RWPE2 (cell line): ENCODE measurements around the gene RAPGEF4.

Experiments used
- ATAC-seq: fragments of 200-7000 bp; cut with Tn5 transposase; 3 replicates; pipeline ENCODE4 v1.9.1; 2021; ENCODE audit warnings: low read depth
- DNase-seq: peaks from one replicate; pipeline ENCODE4 v3.0.0-alpha.2; 2020; ENCODE audit warnings: low spot score
- H3K27ac ChIP-seq: fragments of 450-650 bp; 2 replicates; pipeline ENCODE4 v1.5.1; 2017; ENCODE audit warnings: mild to moderate bottlenecking; ENCODE audit not compliant: poor library complexity, severe bottlenecking
- H3K27me3 ChIP-seq: fragments of 250-450 bp; sonication (Bioruptor Pico); 2 replicates; pipeline ENCODE4 v1.5.1; 2021; ENCODE audit warnings: mild to moderate bottlenecking, moderate library complexity; ENCODE audit not compliant: insufficient read depth, poor library complexity, severe bottlenecking
- H3K36me3 ChIP-seq: fragments of 250-450 bp; sonication (Bioruptor Pico); 2 replicates; pipeline ENCODE4 v1.5.1; 2020; ENCODE audit warnings: low read depth, mild to moderate bottlenecking, moderate library complexity
- H3K4me1 ChIP-seq: fragments of 250-450 bp; sonication (Bioruptor Pico); 2 replicates; pipeline ENCODE4 v1.5.1; 2021; ENCODE audit warnings: mild to moderate bottlenecking, moderate library complexity; ENCODE audit not compliant: insufficient read depth, poor library complexity, severe bottlenecking
- H3K4me3 ChIP-seq: fragments of 250-450 bp; sonication (Bioruptor Pico); 2 replicates; pipeline ENCODE4 v1.5.1; 2021; ENCODE audit warnings: mild to moderate bottlenecking, moderate library complexity; ENCODE audit not compliant: severe bottlenecking
- H3K9me3 ChIP-seq: fragments of 250-450 bp; sonication (Bioruptor Pico); 2 replicates; pipeline ENCODE4 v1.5.1; 2021; ENCODE audit warnings: mild to moderate bottlenecking, moderate library complexity; ENCODE audit not compliant: severe bottlenecking
- TF ChIP-seq, protein P1 (sequence below): fragments of 450-650 bp; IDR thresholded peaks from one replicate; pipeline ENCODE4 v1.5.1; 2017; ENCODE audit warnings: mild to moderate bottlenecking, moderate library complexity; ENCODE audit not compliant: poor library complexity, severe bottlenecking

RAPGEF4 gene

DNA sequence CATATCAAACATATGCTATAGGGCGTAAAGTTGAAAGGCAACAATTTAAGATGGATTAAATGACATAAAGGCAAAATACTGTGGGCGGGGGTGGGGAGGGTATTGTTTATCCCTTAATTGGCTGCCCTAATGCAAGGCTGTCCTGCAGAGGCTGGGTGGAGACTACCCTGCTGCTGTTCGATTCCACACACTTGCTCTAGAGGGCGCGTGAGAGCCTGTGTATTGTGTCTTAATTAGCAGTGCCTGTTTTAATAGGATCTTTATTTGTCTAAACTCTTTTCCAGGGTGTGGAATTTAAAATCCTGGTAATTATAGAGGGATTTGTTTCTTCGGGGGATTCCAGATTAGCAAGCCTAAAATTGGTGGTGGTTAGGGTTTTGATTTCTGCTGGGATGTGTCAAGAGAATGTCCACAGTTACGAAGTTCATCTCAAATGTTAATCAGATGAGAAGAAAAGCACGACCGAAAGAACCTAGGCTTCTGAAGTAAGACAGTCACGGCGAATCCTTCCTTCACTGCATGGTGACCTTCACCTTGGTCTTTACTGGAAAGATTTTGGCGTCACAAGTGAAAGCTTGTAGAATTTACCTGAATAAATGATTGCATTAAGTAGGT lies 236.5 kb downstream of the RAPGEF4 start:
- TF ChIP-seq, protein P1, sequence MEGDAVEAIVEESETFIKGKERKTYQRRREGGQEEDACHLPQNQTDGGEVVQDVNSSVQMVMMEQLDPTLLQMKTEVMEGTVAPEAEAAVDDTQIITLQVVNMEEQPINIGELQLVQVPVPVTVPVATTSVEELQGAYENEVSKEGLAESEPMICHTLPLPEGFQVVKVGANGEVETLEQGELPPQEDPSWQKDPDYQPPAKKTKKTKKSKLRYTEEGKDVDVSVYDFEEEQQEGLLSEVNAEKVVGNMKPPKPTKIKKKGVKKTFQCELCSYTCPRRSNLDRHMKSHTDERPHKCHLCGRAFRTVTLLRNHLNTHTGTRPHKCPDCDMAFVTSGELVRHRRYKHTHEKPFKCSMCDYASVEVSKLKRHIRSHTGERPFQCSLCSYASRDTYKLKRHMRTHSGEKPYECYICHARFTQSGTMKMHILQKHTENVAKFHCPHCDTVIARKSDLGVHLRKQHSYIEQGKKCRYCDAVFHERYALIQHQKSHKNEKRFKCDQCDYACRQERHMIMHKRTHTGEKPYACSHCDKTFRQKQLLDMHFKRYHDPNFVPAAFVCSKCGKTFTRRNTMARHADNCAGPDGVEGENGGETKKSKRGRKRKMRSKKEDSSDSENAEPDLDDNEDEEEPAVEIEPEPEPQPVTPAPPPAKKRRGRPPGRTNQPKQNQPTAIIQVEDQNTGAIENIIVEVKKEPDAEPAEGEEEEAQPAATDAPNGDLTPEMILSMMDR, result peak; percentile 94
- no peak for DNase-seq
- ATAC-seq, result peak; percentile 81
- H3K4me1 ChIP-seq, result no peaks in the 10 kb centered on the region
- no peaks in the 10 kb centered on the region for H3K27me3 ChIP-seq
- H3K27ac ChIP-seq, result no peak overlapping the region
- no peaks in the 10 kb centered on the region for H3K36me3 ChIP-seq
- no peak overlapping the region for H3K4me3 ChIP-seq
- no peaks in the 10 kb centered on the region for H3K9me3 ChIP-seq

- H3K4me3 ChIP-seq, result no peak overlapping the region
- H3K27me3 ChIP-seq, result no peaks in the 10 kb centered on the region
- no peaks in the 10 kb centered on the region for H3K4me1 ChIP-seq
- TF ChIP-seq, protein P1, result no peak
- no peak for ATAC-seq
- H3K27ac ChIP-seq, result no peak overlapping the region
- no peak for DNase-seq
- no peaks in the 10 kb centered on the region for H3K36me3 ChIP-seq
- no peaks in the 10 kb centered on the region for H3K9me3 ChIP-seq
Measured at GRCh38 chr2:172974762-172975161, 239.1 kb downstream of the RAPGEF4 start.

- Histone ChIP-seq H3K9me3 (no peaks in the 10 kb centered on the region), H3K4me3 (no peak overlapping the region), H3K27me3 (no peaks in the 10 kb centered on the region), H3K4me1 (no peaks in the 10 kb centered on the region), H3K27ac (no peak overlapping the region), H3K36me3 (no peaks in the 10 kb centered on the region)
- no peak for DNase-seq
- ATAC-seq, result no peak
- TF ChIP-seq, protein P1, result no peak
Measured at GRCh38 chr2:172976116-172976515, 240.5 kb downstream of the RAPGEF4 start.

- no peak overlapping the region for H3K27ac ChIP-seq
- TF ChIP-seq, protein P1, result no peak
Measured at GRCh38 chr2:172976816-172977215, 241.2 kb downstream of the RAPGEF4 start.

GRCh38 chr2:172977270-172978062 lies 241.8 kb downstream of the RAPGEF4 start:
- H3K36me3 ChIP-seq, result no peaks in the 10 kb centered on the region
- no peaks in the 10 kb centered on the region for H3K9me3 ChIP-seq
- H3K4me3 ChIP-seq, result no peak overlapping the region
- ATAC-seq, result no peak
- no peak for DNase-seq
- TF ChIP-seq, protein P1, result peak; percentile 24
- H3K27ac ChIP-seq, result no peak overlapping the region
- H3K27me3 ChIP-seq, result no peaks in the 10 kb centered on the region
- H3K4me1 ChIP-seq, result no peaks in the 10 kb centered on the region

More at GRCh38 chr2:172976816-172977215, 241.2 kb downstream of the RAPGEF4 start:
- DNase-seq (no peak), ATAC-seq (no peak)
- Histone ChIP-seq H3K36me3 (no peaks in the 10 kb centered on the region), H3K9me3 (no peaks in the 10 kb centered on the region), H3K4me1 (no peaks in the 10 kb centered on the region), H3K4me3 (no peak overlapping the region), H3K27me3 (no peaks in the 10 kb centered on the region)
